Neural cell (in vitro differentiated cells): ENCODE results near the gene TSLP. TPM values are rescaled to one million over a fixed set of nuclear protein-coding genes. Genes with fewer than 3 reads are reported as not detected.

Experiments used
- H2AFZ ChIP-seq: fragments of 200-600, 300-800 bp; sonication (generic), shearing (Covaris generic); 2 replicates; pipeline ENCODE4 v1.6.0; 2014; ENCODE audit warnings: low read depth, mild to moderate bottlenecking, antibody characterized with exemption, low read length, moderate library complexity
- H3F3A ChIP-seq: fragments of 200-600 bp; shearing (Covaris generic); 2 replicates; pipeline ENCODE4 v1.6.1; 2016; ENCODE audit warnings: mild to moderate bottlenecking, moderate library complexity, mixed read lengths, antibody characterized with exemption, low read length; ENCODE audit not compliant: insufficient read depth, poor library complexity, severe bottlenecking
- H3K27ac ChIP-seq: fragments of 200-600, 300-800 bp; sonication (generic), shearing (Covaris generic); 2 replicates; pipeline ENCODE4 v1.5.1; 2014; ENCODE audit warnings: mild to moderate bottlenecking, low read length, moderate library complexity
- H3K27me3 ChIP-seq: fragments of 300-800, 200-600 bp; sonication (generic), shearing (Covaris generic); 2 replicates; pipeline ENCODE4 v1.6.0; 2014; ENCODE audit warnings: mild to moderate bottlenecking, low read depth, low read length, moderate library complexity; ENCODE audit not compliant: insufficient read depth
- H3K36me3 ChIP-seq: fragments of 300-800, 200-600 bp; sonication (generic), shearing (Covaris generic); 2 replicates; pipeline ENCODE4 v1.5.1; 2014; ENCODE audit warnings: mild to moderate bottlenecking, antibody characterized with exemption, low read length, moderate library complexity; ENCODE audit not compliant: insufficient read depth
- H3K4me2 ChIP-seq: fragments of 300-800, 200-600 bp; sonication (generic), shearing (Covaris generic); 2 replicates; pipeline ENCODE4 v1.6.0; 2014; ENCODE audit warnings: mild to moderate bottlenecking, low read length
- H3K4me3 ChIP-seq: fragments of 300-800, 200-600 bp; sonication (generic), shearing (Covaris generic); 2 replicates; pipeline ENCODE4 v1.5.1; 2014; ENCODE audit warnings: mild to moderate bottlenecking, low read length, moderate library complexity
- H3K79me2 ChIP-seq: fragments of 200-600 bp; shearing (Covaris generic); replicated peaks from 2 replicates; pipeline ENCODE4 v1.6.0; 2014; ENCODE audit warnings: mild to moderate bottlenecking, low read length, moderate library complexity; ENCODE audit not compliant: insufficient read depth
- H3K9ac ChIP-seq: fragments of 300-800, 200-600 bp; sonication (generic), shearing (Covaris generic); 2 replicates; pipeline ENCODE4 v1.6.1; 2016; ENCODE audit warnings: mild to moderate bottlenecking, low read length, mixed read lengths
- H3K9me2 ChIP-seq: fragments of 200-600 bp; shearing (Covaris generic); 2 replicates; pipeline ENCODE4 v1.6.1; 2016; ENCODE audit warnings: mild to moderate bottlenecking, low read length, mixed read lengths; ENCODE audit not compliant: insufficient read depth
- H3K9me3 ChIP-seq: fragments of 200-600, 300-800 bp; sonication (generic), shearing (Covaris generic); 2 replicates; pipeline ENCODE4 v1.6.1; 2016; ENCODE audit warnings: mild to moderate bottlenecking, mixed run types, low read length, moderate library complexity, mixed read lengths
- H4K20me1 ChIP-seq: fragments of 200-600 bp; shearing (Covaris generic); 2 replicates; pipeline ENCODE4 v1.6.1; 2016; ENCODE audit warnings: mild to moderate bottlenecking, mixed run types; ENCODE audit not compliant: insufficient read depth
- CTCF ChIP-seq: fragments of 450-650 bp; IDR thresholded peaks from 2 replicates; pipeline ENCODE4 v1.5.1; 2014; ENCODE audit warnings: antibody characterized with exemption, mild to moderate bottlenecking, moderate library complexity; ENCODE audit not compliant: poor library complexity, severe bottlenecking
- EP300 ChIP-seq: fragments of 450-650 bp; conservative IDR thresholded peaks from 2 replicates; pipeline ENCODE4 v1.6.1; 2014; ENCODE audit warnings: antibody characterized with exemption, mild to moderate bottlenecking, moderate library complexity; ENCODE audit not compliant: poor library complexity, severe bottlenecking
- EZH2 ChIP-seq: fragments of 200-600, 300-800 bp; shearing (Covaris generic), sonication (generic); IDR thresholded peaks from 2 replicates; pipeline ENCODE4 v1.6.1; 2014; ENCODE audit warnings: antibody characterized with exemption, low read length, borderline replicate concordance, mild to moderate bottlenecking; ENCODE audit not compliant: insufficient read depth, poor library complexity, severe bottlenecking
- MXI1 ChIP-seq: fragments of 450-650 bp; conservative IDR thresholded peaks from 2 replicates; pipeline ENCODE4 v1.6.1; 2014; ENCODE audit warnings: antibody characterized with exemption, mild to moderate bottlenecking; ENCODE audit not compliant: poor library complexity, severe bottlenecking
- POLR2AphosphoS5 ChIP-seq: IDR thresholded peaks from 2 replicates; pipeline ENCODE4 v1.6.1; 2012
- RAD21 ChIP-seq: fragments of 450-650 bp; conservative IDR thresholded peaks from 2 replicates; pipeline ENCODE4 v1.6.1; 2014; ENCODE audit warnings: antibody characterized with exemption, mild to moderate bottlenecking, moderate library complexity
- REST ChIP-seq: IDR thresholded peaks from 2 replicates; pipeline ENCODE4 v1.6.1; 2012; ENCODE audit warnings: borderline replicate concordance
- SMC3 ChIP-seq: fragments of 450-650 bp; conservative IDR thresholded peaks from 2 replicates; pipeline ENCODE4 v1.6.1; 2014; ENCODE audit warnings: antibody characterized with exemption, mild to moderate bottlenecking, moderate library complexity; ENCODE audit not compliant: poor library complexity
- TAF1 ChIP-seq: IDR thresholded peaks from 2 replicates; pipeline ENCODE4 v1.6.1; 2012; ENCODE audit warnings: low read depth
- polyA plus RNA-seq: library from polyadenylated mRNA; depleted of rRNA; stranded (reverse); fragments of >200 nt; gene quantifications from 2 replicates; pipeline ENCODE4 v1.2.3, GENCODE V29; 2014

Gene TSLP
- polyA plus RNA-seq, 1 donor from 2014 or later: not detected

DNA sequence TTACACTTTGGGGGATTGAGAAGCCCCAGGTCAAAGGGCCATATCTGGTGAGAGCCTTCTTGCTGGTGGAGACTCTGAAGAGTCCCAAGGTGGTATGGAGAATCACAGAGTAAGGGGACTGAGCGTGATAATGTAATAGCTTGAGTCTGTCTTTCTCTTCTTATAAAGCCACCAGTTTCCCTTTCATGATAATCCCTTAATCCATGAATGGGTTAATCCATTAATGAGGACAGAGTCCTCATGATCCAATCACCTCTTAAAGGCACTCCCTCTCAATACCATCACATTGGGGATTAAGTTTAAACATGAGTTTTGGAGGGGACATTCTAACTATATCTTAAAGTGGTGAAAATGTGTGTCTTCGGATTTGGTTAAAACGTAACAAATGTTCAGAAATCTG lies 42.2 kb downstream of the TSLP start:
- Histone ChIP-seq H3K4me3 (no peak overlapping the region), H3F3A (no peaks in the 10 kb centered on the region), H3K27ac (no peak overlapping the region), H3K9me2 (no peaks in the 10 kb centered on the region), H4K20me1 (no peaks in the 10 kb centered on the region), H3K36me3 (no peaks in the 10 kb centered on the region), H3K4me2 (no peak overlapping the region), H2AFZ (no peak overlapping the region), H3K9ac (no peak overlapping the region), H3K27me3 (no peaks in the 10 kb centered on the region), H3K9me3 (no peaks in the 10 kb centered on the region), H3K79me2 (no peaks in the 10 kb centered on the region)
- no peak for TF ChIP-seq EP300
- TF ChIP-seq MXI1: no peak

DNA sequence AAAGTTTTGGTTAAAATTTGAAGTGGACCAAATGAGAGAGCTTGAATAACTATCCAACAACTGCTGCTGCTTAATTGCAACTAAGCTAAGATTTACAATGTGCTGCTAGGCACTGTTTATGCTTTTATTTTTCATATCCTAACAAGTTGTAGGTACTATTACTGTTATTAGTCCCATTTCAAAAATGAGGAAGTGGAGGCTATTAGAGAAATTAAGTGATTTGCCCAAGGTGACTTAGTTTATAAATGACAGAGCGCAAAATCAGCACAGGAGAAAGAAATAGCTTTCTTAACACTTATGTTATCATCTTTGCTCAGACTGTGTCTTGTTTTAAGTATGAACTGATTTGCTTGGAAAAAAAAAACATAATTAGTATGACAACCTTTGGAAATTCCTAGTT lies 43.7 kb downstream of the TSLP start:
- H3K36me3 ChIP-seq: peaks cover 5% of the 10 kb centered on the region
- no peak for TF ChIP-seq MXI1
- no peak for TF ChIP-seq SMC3
- no peak for TF ChIP-seq POLR2AphosphoS5
- no peak for TF ChIP-seq EZH2
- TF ChIP-seq REST: no peak
- no peak for TF ChIP-seq CTCF
- no peak for TF ChIP-seq TAF1
- TF ChIP-seq EP300: no peak
- TF ChIP-seq RAD21: no peak
- no peaks in the 10 kb centered on the region for H3K27me3 ChIP-seq
- H3K9ac ChIP-seq: no peak overlapping the region
- H2AFZ ChIP-seq: no peak overlapping the region
- no peak overlapping the region for H3K4me3 ChIP-seq
- no peaks in the 10 kb centered on the region for H3F3A ChIP-seq
- no peaks in the 10 kb centered on the region for H3K79me2 ChIP-seq
- no peaks in the 10 kb centered on the region for H3K9me3 ChIP-seq
- no peak overlapping the region for H3K4me2 ChIP-seq
- no peaks in the 10 kb centered on the region for H3K9me2 ChIP-seq
- no peak overlapping the region for H3K27ac ChIP-seq
- H4K20me1 ChIP-seq: no peaks in the 10 kb centered on the region

DNA sequence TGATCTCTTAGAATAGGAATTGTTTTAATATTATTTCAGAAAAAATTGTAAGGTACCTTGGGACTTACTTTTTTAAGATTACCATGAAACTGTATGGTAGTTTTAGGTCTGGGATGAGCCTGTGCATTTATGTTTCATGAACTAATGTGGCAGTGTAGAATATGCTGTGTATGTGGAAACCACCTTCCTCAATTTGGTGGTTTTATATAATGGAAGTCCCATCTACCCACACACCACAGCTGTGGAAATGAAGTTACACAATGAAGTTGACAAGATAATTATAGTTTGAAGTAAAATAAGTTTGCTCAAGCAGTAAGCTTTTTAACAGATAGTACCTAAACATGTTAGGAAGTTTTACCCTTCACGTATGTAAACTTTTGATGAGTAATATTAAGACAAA lies 45.0 kb downstream of the TSLP start:
- Histone ChIP-seq H3K9ac (no peak overlapping the region), H3K4me2 (no peak overlapping the region), H3F3A (no peaks in the 10 kb centered on the region), H3K9me3 (no peaks in the 10 kb centered on the region), H3K27me3 (no peaks in the 10 kb centered on the region), H3K9me2 (no peaks in the 10 kb centered on the region), H4K20me1 (no peaks in the 10 kb centered on the region), H3K27ac (no peak overlapping the region), H3K79me2 (no peaks in the 10 kb centered on the region), H3K36me3 (peaks cover 5% of the 10 kb centered on the region), H3K4me3 (no peak overlapping the region), H2AFZ (no peak overlapping the region)
- no peak for TF ChIP-seq POLR2AphosphoS5
- TF ChIP-seq CTCF: no peak
- TF ChIP-seq EP300: no peak
- TF ChIP-seq SMC3: no peak
- no peak for TF ChIP-seq RAD21
- TF ChIP-seq REST: no peak
- TF ChIP-seq EZH2: no peak
- no peak for TF ChIP-seq MXI1
- no peak for TF ChIP-seq TAF1
